BE2C (cell line): ENCODE measurements around the gene APOH.

Experiments used
- DNase-seq: peaks from one replicate; pipeline ENCODE4 v3.0.0-alpha.2; 2020
- H3K27me3 ChIP-seq: fragments of 250-450 bp; sonication (Bioruptor Pico); 2 replicates; pipeline ENCODE4 v1.5.1; 2020; ENCODE audit warnings: mild to moderate bottlenecking
- H3K36me3 ChIP-seq: fragments of 250-450 bp; sonication (Bioruptor Pico); 2 replicates; pipeline ENCODE4 v1.5.1; 2020; ENCODE audit warnings: mild to moderate bottlenecking
- H3K4me1 ChIP-seq: fragments of 250-450 bp; sonication (Bioruptor Pico); 2 replicates; pipeline ENCODE4 v1.5.1; 2020
- H3K4me3 ChIP-seq: 2 replicates; pipeline ENCODE4 v1.5.1; 2011; ENCODE audit warnings: low read depth, low read length
- H3K9me3 ChIP-seq: fragments of 250-450 bp; sonication (Bioruptor Pico); 2 replicates; pipeline ENCODE4 v1.5.1; 2020
- TF ChIP-seq, protein P1 (sequence below): IDR thresholded peaks from 2 replicates; pipeline ENCODE4 v1.5.1; 2012; ENCODE audit warnings: mild to moderate bottlenecking, low read depth, low read length

APOH gene

DNA sequence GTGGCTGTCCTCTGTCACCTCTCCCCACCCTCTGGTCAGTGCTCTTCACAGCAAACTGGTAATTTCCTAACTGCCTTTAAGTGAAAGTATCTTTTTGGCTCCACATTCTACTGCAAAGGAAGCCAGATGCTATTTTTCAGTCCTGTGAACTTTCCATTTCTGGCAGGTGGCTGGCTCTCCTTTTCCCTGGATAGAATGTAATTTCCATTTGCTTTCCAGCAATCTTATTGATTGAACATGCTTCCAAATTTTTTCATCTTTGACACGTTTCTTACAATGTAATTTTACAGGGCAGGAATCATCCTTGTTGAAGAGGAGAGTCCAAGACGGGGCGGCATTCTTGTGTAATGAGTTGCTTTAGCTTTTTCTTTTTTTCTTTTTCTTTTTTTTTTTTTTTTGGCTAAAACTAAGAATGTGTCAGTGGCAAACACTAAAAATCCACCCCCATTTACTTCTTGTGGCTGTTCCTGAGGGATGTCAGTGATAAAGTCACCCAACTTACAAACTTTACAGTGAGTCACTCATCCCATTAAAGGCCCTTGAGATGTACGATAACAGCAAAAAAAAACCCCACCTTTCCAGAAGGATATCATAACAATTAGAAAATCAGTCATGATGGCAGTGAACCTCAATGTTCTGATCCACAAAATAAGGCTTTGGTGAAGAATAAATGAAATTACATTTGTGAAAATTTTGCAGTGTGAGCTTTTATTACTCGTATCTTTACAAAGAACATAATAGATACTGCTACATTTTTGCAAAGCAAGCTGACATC lies 43.8 kb upstream of the APOH start:
- no peak for DNase-seq
- peaks cover 3% of the 10 kb centered on the region; the same call in 1 of the 2 replicates for H3K4me1 ChIP-seq
- H3K36me3 ChIP-seq = no peaks in the 10 kb centered on the region
- peaks cover 2% of the 10 kb centered on the region; the same call in 1 of the 2 replicates for H3K9me3 ChIP-seq
- no peaks in the 10 kb centered on the region for H3K27me3 ChIP-seq
- no peak overlapping the region for H3K4me3 ChIP-seq
- TF ChIP-seq, protein P1, sequence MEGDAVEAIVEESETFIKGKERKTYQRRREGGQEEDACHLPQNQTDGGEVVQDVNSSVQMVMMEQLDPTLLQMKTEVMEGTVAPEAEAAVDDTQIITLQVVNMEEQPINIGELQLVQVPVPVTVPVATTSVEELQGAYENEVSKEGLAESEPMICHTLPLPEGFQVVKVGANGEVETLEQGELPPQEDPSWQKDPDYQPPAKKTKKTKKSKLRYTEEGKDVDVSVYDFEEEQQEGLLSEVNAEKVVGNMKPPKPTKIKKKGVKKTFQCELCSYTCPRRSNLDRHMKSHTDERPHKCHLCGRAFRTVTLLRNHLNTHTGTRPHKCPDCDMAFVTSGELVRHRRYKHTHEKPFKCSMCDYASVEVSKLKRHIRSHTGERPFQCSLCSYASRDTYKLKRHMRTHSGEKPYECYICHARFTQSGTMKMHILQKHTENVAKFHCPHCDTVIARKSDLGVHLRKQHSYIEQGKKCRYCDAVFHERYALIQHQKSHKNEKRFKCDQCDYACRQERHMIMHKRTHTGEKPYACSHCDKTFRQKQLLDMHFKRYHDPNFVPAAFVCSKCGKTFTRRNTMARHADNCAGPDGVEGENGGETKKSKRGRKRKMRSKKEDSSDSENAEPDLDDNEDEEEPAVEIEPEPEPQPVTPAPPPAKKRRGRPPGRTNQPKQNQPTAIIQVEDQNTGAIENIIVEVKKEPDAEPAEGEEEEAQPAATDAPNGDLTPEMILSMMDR = no peak

DNA sequence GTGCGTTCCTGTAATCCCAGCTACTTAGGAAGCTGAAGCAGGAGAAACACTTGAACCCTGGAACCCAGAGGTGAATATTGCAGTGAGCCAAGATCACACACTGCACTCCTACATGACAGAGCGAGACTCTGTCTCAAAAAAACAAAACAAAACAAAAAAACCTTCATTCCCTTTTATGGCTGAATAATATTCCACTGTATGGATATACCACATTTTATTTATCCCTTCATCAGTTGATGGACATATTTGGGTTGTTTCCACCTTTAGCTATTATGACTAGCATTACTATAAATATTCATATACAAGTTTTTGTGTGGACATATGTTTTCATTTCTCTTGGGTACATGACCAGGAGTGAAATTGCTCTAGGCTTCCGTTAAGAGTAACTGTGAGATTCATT lies 42.3 kb upstream of the APOH start:
- no peak for DNase-seq
- TF ChIP-seq, protein P1 = no peak
- Histone ChIP-seq H3K9me3 (peaks cover 2% of the 10 kb centered on the region; the same call in 1 of the 2 replicates), H3K36me3 (no peaks in the 10 kb centered on the region), H3K4me3 (no peak overlapping the region), H3K27me3 (no peaks in the 10 kb centered on the region), H3K4me1 (peaks cover 2% of the 10 kb centered on the region; the same call in 1 of the 2 replicates)

DNA sequence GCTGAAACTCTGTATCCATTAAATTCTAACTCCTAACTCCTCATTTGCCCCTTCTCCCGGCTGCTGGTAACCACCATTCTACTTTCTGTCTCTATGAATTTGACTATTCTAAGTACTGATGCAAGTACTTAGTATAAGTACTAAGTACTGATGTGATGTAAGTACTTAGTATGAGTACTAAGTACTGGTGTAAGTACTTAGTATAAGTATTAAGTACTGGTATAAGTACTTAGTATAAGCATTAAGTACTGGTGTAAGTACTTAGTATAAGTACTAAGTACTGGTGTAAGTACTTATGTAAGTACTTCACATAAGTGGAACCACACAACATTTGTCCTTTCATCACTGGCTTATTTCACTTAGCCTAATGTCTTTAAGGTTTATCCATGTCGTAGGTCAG lies 40.9 kb upstream of the APOH start:
- Histone ChIP-seq H3K4me3 (no peak overlapping the region), H3K36me3 (no peaks in the 10 kb centered on the region), H3K9me3 (peaks cover 2% of the 10 kb centered on the region; the same call in 1 of the 2 replicates), H3K4me1 (no peaks in the 10 kb centered on the region), H3K27me3 (no peaks in the 10 kb centered on the region)
- TF ChIP-seq, protein P1 = no peak
- no peak for DNase-seq

DNA sequence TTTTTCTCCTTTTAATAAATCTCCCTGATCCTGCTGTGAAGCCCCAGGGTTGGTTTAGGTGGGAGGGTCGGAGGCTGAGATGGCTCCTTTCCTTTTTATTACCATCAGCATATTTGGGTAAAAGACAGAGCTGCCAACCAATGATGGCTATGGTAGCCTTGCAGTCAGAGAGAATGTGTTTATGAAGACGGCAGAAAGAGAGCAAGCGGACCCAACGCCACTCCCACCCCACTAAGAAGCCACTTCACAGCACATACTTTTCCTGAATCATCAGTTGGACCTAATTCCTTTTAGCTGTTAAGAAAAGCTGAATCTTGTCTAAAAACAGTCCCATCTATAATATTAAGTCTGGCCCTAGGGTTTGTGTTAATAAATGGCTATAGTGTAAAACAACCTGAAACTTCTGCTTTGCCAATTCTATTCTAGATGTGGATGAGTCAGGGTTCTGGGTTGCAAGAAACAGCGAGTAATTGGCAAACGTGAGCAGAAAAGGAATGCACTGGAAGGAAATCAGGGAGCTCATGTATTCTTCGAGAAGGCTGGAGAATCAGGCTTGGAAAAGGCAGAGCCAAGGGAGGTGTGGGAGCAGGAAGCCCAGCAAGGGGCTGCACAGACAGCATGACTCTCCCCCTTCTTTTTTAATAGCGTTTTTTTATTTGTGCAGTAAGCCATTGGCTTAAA lies 39.2 kb upstream of the APOH start:
- no peak for DNase-seq
- TF ChIP-seq, protein P1 = no peak
- H3K9me3 ChIP-seq = peaks cover 2% of the 10 kb centered on the region; the same call in 1 of the 2 replicates
- no peaks in the 10 kb centered on the region for H3K4me1 ChIP-seq
- no peak overlapping the region for H3K4me3 ChIP-seq
- H3K36me3 ChIP-seq = no peaks in the 10 kb centered on the region
- H3K27me3 ChIP-seq = no peaks in the 10 kb centered on the region

DNA sequence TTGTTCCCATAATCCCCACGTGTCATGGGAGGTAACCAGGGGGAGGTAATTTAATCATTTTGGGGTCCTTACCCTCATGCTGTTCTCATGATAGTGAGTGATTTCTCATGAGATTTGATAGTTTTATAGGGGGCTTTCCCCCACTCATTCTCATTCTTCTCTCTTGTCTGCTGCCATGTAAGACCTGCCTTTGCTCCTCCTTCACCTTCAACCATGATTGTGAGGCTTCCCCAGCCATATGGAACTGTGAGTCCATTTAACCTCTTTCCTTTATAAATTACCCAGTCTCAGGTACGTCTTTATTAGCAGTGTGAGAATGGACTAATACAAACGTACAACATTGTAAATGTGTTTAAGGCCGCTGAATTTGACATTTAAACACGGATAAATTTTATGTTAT lies 35.5 kb upstream of the APOH start:
- Histone ChIP-seq H3K27me3 (no peaks in the 10 kb centered on the region), H3K4me1 (no peaks in the 10 kb centered on the region), H3K9me3 (no peaks in the 10 kb centered on the region), H3K36me3 (no peaks in the 10 kb centered on the region), H3K4me3 (no peak overlapping the region)
- no peak for DNase-seq
- TF ChIP-seq, protein P1 = no peak

DNA sequence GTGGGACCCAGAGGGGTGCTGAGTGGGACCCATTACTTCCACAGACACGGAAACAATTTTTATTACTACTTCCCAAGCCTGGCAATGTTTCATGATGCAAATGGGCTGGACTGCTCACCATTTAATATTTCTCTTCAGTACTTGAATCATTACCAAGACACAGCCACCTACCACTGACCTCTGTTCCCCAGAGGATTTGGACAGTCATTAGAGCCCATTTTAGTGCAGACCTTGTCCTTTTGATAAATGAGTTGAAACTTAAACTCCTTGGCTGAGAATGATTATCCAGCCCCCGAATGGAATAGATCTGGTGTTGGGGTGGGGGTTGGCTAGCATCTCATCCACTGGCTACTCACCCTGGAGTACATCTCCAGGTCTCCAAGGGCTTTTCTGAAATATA lies 33.6 kb upstream of the APOH start:
- Histone ChIP-seq H3K9me3 (no peaks in the 10 kb centered on the region), H3K36me3 (no peaks in the 10 kb centered on the region), H3K4me3 (no peak overlapping the region), H3K4me1 (no peaks in the 10 kb centered on the region), H3K27me3 (no peaks in the 10 kb centered on the region)
- DNase-seq = no peak
- TF ChIP-seq, protein P1 = no peak
